Loucy (cell line): ENCODE data around the gene PON2.

ENCODE experiments used
- CTCF ChIP-seq: fragments of 200-600 bp; sonication (generic); conservative IDR thresholded peaks from 2 replicates; pipeline ENCODE4 v1.5.1; 2014; ENCODE audit warnings: mild to moderate bottlenecking, antibody characterized with exemption, low read length
- EZH2phosphoT487 ChIP-seq: fragments of 200-600 bp; IDR thresholded peaks from 2 replicates; pipeline ENCODE4 v1.6.1; 2018; ENCODE audit warnings: antibody characterized with exemption, mild to moderate bottlenecking, moderate library complexity, borderline replicate concordance

GRCh38 chr7:95412075-95412474 is 22.8 kb downstream of the PON2 start:
- TF ChIP-seq CTCF (no peak), EZH2phosphoT487 (no peak)
